H9 (cell line): ENCODE results near the gene PSMB7. TPM values are rescaled to one million over a fixed set of nuclear protein-coding genes. Genes with fewer than 3 reads are reported as not detected.
A peak's percentile ranks its signal among the peaks of the same experiment; 100 is the strongest.

Experiments
- DNase-seq: peaks from one replicate; pipeline ENCODE4 v3.0.0-alpha.2; 2017
- H2AFZ ChIP-seq: one replicate; pipeline ENCODE4 v1.6.1; 2013; ENCODE audit warnings: mild to moderate bottlenecking, low read length, control low read depth, moderate library complexity
- H2AK5ac ChIP-seq: 2 replicates; pipeline ENCODE4 v1.6.1; 2013; ENCODE audit warnings: low read length, control low read depth, mixed read lengths; ENCODE audit not compliant: insufficient read length
- H2BK120ac ChIP-seq: one replicate; pipeline ENCODE4 v1.6.1; 2013; ENCODE audit warnings: low read depth, mild to moderate bottlenecking, low read length, control low read depth, inconsistent platforms; ENCODE audit not compliant: poor library complexity, severe bottlenecking
- H2BK12ac ChIP-seq: 2 replicates; pipeline ENCODE4 v1.6.1; 2013; ENCODE audit warnings: low read length, control low read depth, mixed read lengths, low read depth; ENCODE audit not compliant: insufficient read length
- H2BK15ac ChIP-seq: 2 replicates; pipeline ENCODE4 v1.6.1; 2013; ENCODE audit warnings: low read depth, low read length, control low read depth
- H2BK20ac ChIP-seq: one replicate; pipeline ENCODE4 v1.6.1; 2013; ENCODE audit warnings: low read depth, mild to moderate bottlenecking, low read length, control low read depth, inconsistent platforms; ENCODE audit not compliant: poor library complexity, severe bottlenecking
- H2BK5ac ChIP-seq: 2 replicates; pipeline ENCODE4 v1.6.1; 2013; ENCODE audit warnings: low read length, control low read depth, mixed read lengths; ENCODE audit not compliant: insufficient read length
- H3K14ac ChIP-seq: 2 replicates; pipeline ENCODE4 v1.6.1; 2013; ENCODE audit warnings: low read length, control low read depth; ENCODE audit not compliant: insufficient read depth
- H3K18ac ChIP-seq: 2 replicates; pipeline ENCODE4 v1.6.1; 2013; ENCODE audit warnings: low read depth, mild to moderate bottlenecking, mixed read lengths, low read length, control low read depth; ENCODE audit not compliant: insufficient read length
- H3K23ac ChIP-seq: 2 replicates; pipeline ENCODE4 v1.6.1; 2013; ENCODE audit warnings: low read length, control low read depth, mixed read lengths, low read depth; ENCODE audit not compliant: insufficient read length
- H3K23me2 ChIP-seq: 2 replicates; pipeline ENCODE4 v1.6.1; 2013; ENCODE audit warnings: low read depth, mild to moderate bottlenecking, mixed read lengths, low read length, control low read depth; ENCODE audit not compliant: insufficient read length, poor library complexity, severe bottlenecking
- H3K27ac ChIP-seq: 2 replicates; pipeline ENCODE4 v1.5.1; 2013; ENCODE audit warnings: low read length, control low read depth, mixed read lengths, low read depth; ENCODE audit not compliant: insufficient read length
- H3K27me3 ChIP-seq: 2 replicates; pipeline ENCODE4 v1.6.1; 2013; ENCODE audit warnings: low read length, control low read depth, inconsistent platforms; ENCODE audit not compliant: insufficient read depth
- H3K4ac ChIP-seq: 2 replicates; pipeline ENCODE4 v1.6.1; 2013; ENCODE audit warnings: low read depth, mild to moderate bottlenecking, control low read depth, inconsistent platforms, low read length, moderate library complexity
- H3K4me1 ChIP-seq: 2 replicates; pipeline ENCODE4 v1.6.1; 2013; ENCODE audit warnings: low read length, control low read depth, inconsistent platforms; ENCODE audit not compliant: insufficient read depth
- H3K4me2 ChIP-seq: 2 replicates; pipeline ENCODE4 v1.6.1; 2013; ENCODE audit warnings: low read length, control low read depth, mixed read lengths; ENCODE audit not compliant: insufficient read length, insufficient read depth
- H3K56ac ChIP-seq: 2 replicates; pipeline ENCODE4 v1.6.1; 2013; ENCODE audit warnings: low read depth, mild to moderate bottlenecking, mixed read lengths, low read length, control low read depth; ENCODE audit not compliant: insufficient read length
- H3K79me1 ChIP-seq: 2 replicates; pipeline ENCODE4 v1.6.1; 2013; ENCODE audit warnings: low read depth, mild to moderate bottlenecking, moderate library complexity, low read length, control low read depth, inconsistent platforms; ENCODE audit not compliant: insufficient read depth, poor library complexity, severe bottlenecking
- H3K79me2 ChIP-seq: 2 replicates; pipeline ENCODE4 v1.6.1; 2013; ENCODE audit warnings: low read length, control low read depth, inconsistent platforms; ENCODE audit not compliant: insufficient read depth
- H3K9ac ChIP-seq: 2 replicates; pipeline ENCODE4 v1.6.1; 2013; ENCODE audit warnings: low read length, control low read depth, mixed read lengths; ENCODE audit not compliant: insufficient read length; ENCODE audit errors: extremely low read depth
- H3K9me3 ChIP-seq: one replicate; pipeline ENCODE4 v1.6.1; 2013; ENCODE audit warnings: low read depth, low read length, inconsistent platforms; ENCODE audit not compliant: control insufficient read depth
- H3T11ph ChIP-seq: one replicate; pipeline ENCODE4 v1.6.1; 2013; ENCODE audit warnings: mild to moderate bottlenecking, low read length, control low read depth, inconsistent platforms
- H4K20me1 ChIP-seq: one replicate; pipeline ENCODE4 v1.6.1; 2013; ENCODE audit not compliant: control insufficient read depth, insufficient read length, insufficient read depth
- H4K5ac ChIP-seq: 2 replicates; pipeline ENCODE4 v1.6.1; 2013; ENCODE audit warnings: low read depth, mild to moderate bottlenecking, mixed read lengths, low read length, control low read depth; ENCODE audit not compliant: insufficient read length
- H4K8ac ChIP-seq: replicated peaks from 2 replicates; pipeline ENCODE4 v1.6.1; 2013; ENCODE audit warnings: low read length, control low read depth, mixed read lengths, low read depth; ENCODE audit not compliant: insufficient read length
- H4K91ac ChIP-seq: 2 replicates; pipeline ENCODE4 v1.6.1; 2013; ENCODE audit warnings: low read depth, mild to moderate bottlenecking, moderate library complexity, mixed read lengths, low read length, control low read depth; ENCODE audit not compliant: insufficient read length
- H3K27ac Mint-ChIP-seq, 3 experiments: 2 replicates in 2 of 3; 3 replicates in 1 of 3; pipeline ENCODE4 v1.8.0; 2020 to 2021; ENCODE audit warnings: mixed read lengths in 3 of 3, mild to moderate bottlenecking in 1 of 3, moderate library complexity in 1 of 3
- H3K27me3 Mint-ChIP-seq: 2 replicates; pipeline ENCODE4 v1.8.0; 2021; ENCODE audit warnings: low read depth, mild to moderate bottlenecking, moderate library complexity, mixed read lengths
- H3K36me3 Mint-ChIP-seq, 3 experiments: 2 replicates in 2 of 3; 3 replicates in 1 of 3; pipeline ENCODE4 v1.8.0; 2020 to 2021; ENCODE audit warnings: low read depth in 3 of 3, mixed read lengths in 3 of 3; ENCODE audit not compliant: insufficient read depth in 1 of 3
- H3K4me1 Mint-ChIP-seq, 2 experiments: 2 replicates each; pipeline ENCODE4 v1.8.0; 2020; ENCODE audit warnings: mixed read lengths in 2 of 2
- H3K4me3 Mint-ChIP-seq, 2 experiments: 2 replicates in 1 of 2; 3 replicates in 1 of 2; pipeline ENCODE4 v1.8.0; 2020 to 2021; ENCODE audit warnings: mild to moderate bottlenecking in 2 of 2, mixed read lengths in 2 of 2, moderate library complexity in 1 of 2
- H3K9me3 Mint-ChIP-seq, 2 experiments: 2 replicates in 1 of 2; 3 replicates in 1 of 2; pipeline ENCODE4 v1.8.0; 2020; ENCODE audit warnings: mild to moderate bottlenecking in 2 of 2, mixed read lengths in 2 of 2, moderate library complexity in 1 of 2
- WGBS: extraction: QIAGEN DNeasy Blood & Tissue Kit; methylation state at CpG from one replicate; pipeline ENCODE4 v1.1.7; 2013; ENCODE audit warnings: missing lambda C conversion rate, low lambda C conversion rate, mixed read lengths; ENCODE audit not compliant: insufficient read length; ENCODE audit errors: extremely low coverage; 5-methylcytosine and 5-hydroxymethylcytosine counted together
- total RNA-seq: library from RNA; stranded (reverse); gene quantifications from 2 replicates; pipeline ENCODE4 v1.2.1, GENCODE V29; 2021
- TF ChIP-seq, protein P1 (sequence below): fragments of 200-600 bp; sonication (generic); conservative IDR thresholded peaks from 3 replicates; pipeline ENCODE4 v1.8.0; 2021; ENCODE audit warnings: antibody characterized with exemption, mild to moderate bottlenecking

The PSMB7 gene
- total RNA-seq, 1 experiment from 2014 or later = 209 TPM

DNA sequence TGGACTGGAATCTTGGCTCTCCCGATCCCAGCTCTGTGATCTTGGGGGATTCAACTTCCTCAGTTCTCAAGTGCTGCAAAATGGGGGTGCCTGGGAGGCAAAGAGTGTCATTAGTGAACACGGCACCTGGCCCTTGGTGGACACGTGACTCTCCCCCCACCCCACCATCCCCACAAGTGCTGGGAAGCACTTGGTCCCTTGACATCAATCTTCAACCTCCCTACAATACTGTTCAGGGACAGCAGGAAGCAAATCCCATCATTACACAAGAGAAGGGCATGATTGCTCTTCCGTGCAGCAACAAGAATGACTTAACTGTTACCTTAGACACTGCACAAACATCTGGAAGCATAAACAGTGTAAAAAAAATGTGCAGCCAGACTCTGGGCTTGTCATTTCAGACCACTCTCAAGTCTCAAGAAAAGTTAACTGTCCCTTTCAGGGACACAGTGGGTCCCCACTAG lies 61.4 kb downstream of the PSMB7 start:
- H3K27me3 ChIP-seq = no peaks in the 10 kb centered on the region
- no CpG with 5 or more reads among the region's 4 CpGs for whole genome bisulfite sequencing
- H3K79me1 ChIP-seq = no peaks in the 10 kb centered on the region
- Mint-ChIP-seq H3K9me3 (no peaks in the 10 kb centered on the region), H3K4me3 (no peak overlapping the region), H3K27ac (peak overlapping the region in 1 of 3 experiments; percentile 37; a peak in 1 of 7 replicates), H3K4me1 (peaks cover 5 to 19% of the 10 kb centered on the region in 2 experiments; a peak in 3 of 4 replicates), H3K36me3 (peaks cover 22 to 53% (median 47%) of the 10 kb centered on the region in 3 experiments; a peak in 6 of 7 replicates), H3K27me3 (no peaks in the 10 kb centered on the region)
- no peak overlapping the region for H2BK5ac ChIP-seq
- H3T11ph ChIP-seq = no peak overlapping the region
- no peak overlapping the region for H4K5ac ChIP-seq
- no peak overlapping the region for H3K4ac ChIP-seq
- no peak overlapping the region for H3K23ac ChIP-seq
- no peak overlapping the region for H3K18ac ChIP-seq
- H2BK120ac ChIP-seq = no peak overlapping the region
- no peaks in the 10 kb centered on the region for H3K23me2 ChIP-seq
- H3K4me2 ChIP-seq = no peak overlapping the region
- no peak overlapping the region for H2BK20ac ChIP-seq
- H4K91ac ChIP-seq = no peak overlapping the region
- H3K27ac ChIP-seq = no peak overlapping the region
- no peak overlapping the region for H2AFZ ChIP-seq
- H3K56ac ChIP-seq = no peak overlapping the region
- no peaks in the 10 kb centered on the region for H3K4me1 ChIP-seq
- no peak overlapping the region for H2BK12ac ChIP-seq
- no peak overlapping the region for H2AK5ac ChIP-seq
- TF ChIP-seq, protein P1, sequence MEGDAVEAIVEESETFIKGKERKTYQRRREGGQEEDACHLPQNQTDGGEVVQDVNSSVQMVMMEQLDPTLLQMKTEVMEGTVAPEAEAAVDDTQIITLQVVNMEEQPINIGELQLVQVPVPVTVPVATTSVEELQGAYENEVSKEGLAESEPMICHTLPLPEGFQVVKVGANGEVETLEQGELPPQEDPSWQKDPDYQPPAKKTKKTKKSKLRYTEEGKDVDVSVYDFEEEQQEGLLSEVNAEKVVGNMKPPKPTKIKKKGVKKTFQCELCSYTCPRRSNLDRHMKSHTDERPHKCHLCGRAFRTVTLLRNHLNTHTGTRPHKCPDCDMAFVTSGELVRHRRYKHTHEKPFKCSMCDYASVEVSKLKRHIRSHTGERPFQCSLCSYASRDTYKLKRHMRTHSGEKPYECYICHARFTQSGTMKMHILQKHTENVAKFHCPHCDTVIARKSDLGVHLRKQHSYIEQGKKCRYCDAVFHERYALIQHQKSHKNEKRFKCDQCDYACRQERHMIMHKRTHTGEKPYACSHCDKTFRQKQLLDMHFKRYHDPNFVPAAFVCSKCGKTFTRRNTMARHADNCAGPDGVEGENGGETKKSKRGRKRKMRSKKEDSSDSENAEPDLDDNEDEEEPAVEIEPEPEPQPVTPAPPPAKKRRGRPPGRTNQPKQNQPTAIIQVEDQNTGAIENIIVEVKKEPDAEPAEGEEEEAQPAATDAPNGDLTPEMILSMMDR = no peak
- no peaks in the 10 kb centered on the region for H4K20me1 ChIP-seq
- no peak for DNase-seq
- H3K9ac ChIP-seq = no peak overlapping the region
- H3K14ac ChIP-seq = no peak overlapping the region
- no peak overlapping the region for H4K8ac ChIP-seq
- H2BK15ac ChIP-seq = no peak overlapping the region
- H3K9me3 ChIP-seq = no peaks in the 10 kb centered on the region
- H3K79me2 ChIP-seq = peaks cover 2% of the 10 kb centered on the region; the same call in 1 of the 2 replicates
